ENCODE results near the gene PDS5A.
"Not testable (repeated sequence)": the region's sequence is repeated elsewhere in the genome, so short reads cannot be mapped to it uniquely, and the experiment has no call there.

PDS5A gene

DNA sequence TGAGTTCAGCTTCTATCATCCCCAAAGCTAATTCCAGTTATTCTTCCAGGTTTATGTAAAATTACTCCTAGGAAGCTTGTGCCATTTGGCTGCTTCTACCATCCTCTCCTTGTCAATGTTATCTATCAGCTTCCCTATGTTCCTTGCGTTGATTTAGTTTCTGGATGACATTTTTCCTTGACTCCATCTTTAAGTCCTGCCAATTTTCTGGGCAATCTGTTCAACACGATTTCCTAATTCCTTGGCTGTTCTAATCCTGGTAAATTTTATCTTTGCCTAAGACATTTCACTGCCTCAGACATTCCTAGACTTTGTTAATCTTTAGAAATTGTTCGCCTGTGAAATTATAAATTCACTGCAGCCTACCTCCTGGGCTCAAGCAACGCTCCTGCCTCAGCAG is 125.1 kb downstream of the PDS5A start:
- CTCF ChIA-PET, result no interaction called here
- DNase-seq (ENCODE audit: low read depth, low spot score), result no peak

GRCh38 chr4:39850727-39851126 is 127.0 kb downstream of the PDS5A start:
- ChIA-PET POLR2A (no interaction called here), CTCF (no interaction called here)
- TF ChIP-seq, protein P1, sequence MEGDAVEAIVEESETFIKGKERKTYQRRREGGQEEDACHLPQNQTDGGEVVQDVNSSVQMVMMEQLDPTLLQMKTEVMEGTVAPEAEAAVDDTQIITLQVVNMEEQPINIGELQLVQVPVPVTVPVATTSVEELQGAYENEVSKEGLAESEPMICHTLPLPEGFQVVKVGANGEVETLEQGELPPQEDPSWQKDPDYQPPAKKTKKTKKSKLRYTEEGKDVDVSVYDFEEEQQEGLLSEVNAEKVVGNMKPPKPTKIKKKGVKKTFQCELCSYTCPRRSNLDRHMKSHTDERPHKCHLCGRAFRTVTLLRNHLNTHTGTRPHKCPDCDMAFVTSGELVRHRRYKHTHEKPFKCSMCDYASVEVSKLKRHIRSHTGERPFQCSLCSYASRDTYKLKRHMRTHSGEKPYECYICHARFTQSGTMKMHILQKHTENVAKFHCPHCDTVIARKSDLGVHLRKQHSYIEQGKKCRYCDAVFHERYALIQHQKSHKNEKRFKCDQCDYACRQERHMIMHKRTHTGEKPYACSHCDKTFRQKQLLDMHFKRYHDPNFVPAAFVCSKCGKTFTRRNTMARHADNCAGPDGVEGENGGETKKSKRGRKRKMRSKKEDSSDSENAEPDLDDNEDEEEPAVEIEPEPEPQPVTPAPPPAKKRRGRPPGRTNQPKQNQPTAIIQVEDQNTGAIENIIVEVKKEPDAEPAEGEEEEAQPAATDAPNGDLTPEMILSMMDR (IDR thresholded peaks at IDR 0.05; ENCODE audit: insufficient read depth, low read length, missing control alignments), result no peak
- no peak overlapping the region for H3K4me3 ChIP-seq (ENCODE audit: low read depth, low read length)
- DNase-seq (ENCODE audit: low read depth, low spot score), result no peak

More for the DNA sequence above, 125.1 kb downstream of the PDS5A start:
- H3K4me3 ChIP-seq (ENCODE audit: low read depth, low read length), result no peak overlapping the region
- POLR2A ChIA-PET, result no interaction called here
- TF ChIP-seq, protein P1 (IDR thresholded peaks at IDR 0.05; ENCODE audit: insufficient read depth, low read length, missing control alignments), result no peak

- no peak overlapping the region for H3K4me3 ChIP-seq (ENCODE audit: low read depth, low read length)
- POLR2A ChIA-PET, result no interaction called here
- CTCF ChIA-PET, result interaction anchor here (0.7 to 1.6 kb wide), 2 partner anchors 129 to 377 kb away, joined by 3 to 4 read pairs; no protein-coding TSS in a partner anchor
- no peak for DNase-seq (ENCODE audit: low read depth, low spot score)
- TF ChIP-seq, protein P1 (IDR thresholded peaks at IDR 0.05; ENCODE audit: insufficient read depth, low read length, missing control alignments), result no peak
Observed at GRCh38 chr4:39846705-39847104, 131.0 kb downstream of the PDS5A start.

- no peak overlapping the region for H3K4me3 ChIP-seq (ENCODE audit: low read depth, low read length)
- DNase-seq (ENCODE audit: low read depth, low spot score), result no peak
- TF ChIP-seq, protein P1 (IDR thresholded peaks at IDR 0.05; ENCODE audit: insufficient read depth, low read length, missing control alignments), result no peak
- ChIA-PET CTCF (no interaction called here), POLR2A (interaction anchor here (0.6 kb wide), 1 partner anchor 148 kb away, joined by 3 read pairs; the partner anchor contains the start of gene UBE2K)
Observed at GRCh38 chr4:39846120-39846519, 131.6 kb downstream of the PDS5A start.

GRCh38 chr4:39841894-39842293 is 135.8 kb downstream of the PDS5A start:
- DNase-seq (ENCODE audit: low read depth, low spot score), result no peak
- ChIA-PET CTCF (no interaction called here), POLR2A (no interaction called here)
- H3K4me3 ChIP-seq (ENCODE audit: low read depth, low read length), result no peak overlapping the region
- TF ChIP-seq, protein P1 (IDR thresholded peaks at IDR 0.05; ENCODE audit: insufficient read depth, low read length, missing control alignments), result no peak

GRCh38 chr4:39840516-39840915 is 137.2 kb downstream of the PDS5A start:
- H3K4me3 ChIP-seq (ENCODE audit: low read depth, low read length); POLR2A ChIA-PET; DNase-seq (ENCODE audit: low read depth, low spot score): not testable (repeated sequence)
- CTCF ChIA-PET, result interaction anchor here (1.2 kb wide), 1 partner anchor 371 kb away, joined by 3 read pairs; no protein-coding TSS in a partner anchor

DNA sequence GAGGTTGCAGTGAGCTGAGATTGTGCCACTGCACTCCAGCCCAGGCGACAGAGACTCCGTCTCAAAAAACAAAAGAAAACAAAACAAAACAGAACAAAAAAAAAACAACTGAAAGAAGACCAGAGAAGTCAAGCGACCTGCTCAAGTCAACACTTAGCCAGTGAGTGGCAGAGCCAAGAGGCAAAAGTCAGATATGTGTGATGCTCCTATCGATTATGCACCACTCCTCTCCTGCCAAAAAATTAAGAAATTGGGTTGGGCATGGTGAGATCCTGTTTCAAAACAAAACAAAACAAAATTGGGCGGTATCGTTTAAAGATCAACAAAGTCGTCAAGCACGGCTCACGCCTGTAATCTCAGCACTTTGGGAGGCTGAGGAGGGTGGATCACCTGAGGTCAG is 137.7 kb downstream of the PDS5A start:
- POLR2A ChIA-PET, result no interaction called here
- H3K4me3 ChIP-seq (ENCODE audit: low read depth, low read length), result no peak overlapping the region
- TF ChIP-seq, protein P1 (IDR thresholded peaks at IDR 0.05; ENCODE audit: insufficient read depth, low read length, missing control alignments), result no peak
- no peak for DNase-seq (ENCODE audit: low read depth, low spot score)
- CTCF ChIA-PET, result no interaction called here

GRCh38 chr4:39838431-39838830 is 139.3 kb downstream of the PDS5A start:
- DNase-seq (ENCODE audit: low read depth, low spot score); CTCF ChIA-PET; H3K4me3 ChIP-seq (ENCODE audit: low read depth, low read length); POLR2A ChIA-PET: not testable (repeated sequence)
